GM19397 (cell line): ENCODE measurements around the gene CPT1A.

Source experiments
- ATAC-seq: cut with Tn5 transposase; IDR thresholded peaks from one replicate; pipeline ENCODE4 v1.9.1; 2021; ENCODE audit warnings: mild to moderate bottlenecking, moderate library complexity; ENCODE audit not compliant: unreplicated experiment

CPT1A gene

DNA sequence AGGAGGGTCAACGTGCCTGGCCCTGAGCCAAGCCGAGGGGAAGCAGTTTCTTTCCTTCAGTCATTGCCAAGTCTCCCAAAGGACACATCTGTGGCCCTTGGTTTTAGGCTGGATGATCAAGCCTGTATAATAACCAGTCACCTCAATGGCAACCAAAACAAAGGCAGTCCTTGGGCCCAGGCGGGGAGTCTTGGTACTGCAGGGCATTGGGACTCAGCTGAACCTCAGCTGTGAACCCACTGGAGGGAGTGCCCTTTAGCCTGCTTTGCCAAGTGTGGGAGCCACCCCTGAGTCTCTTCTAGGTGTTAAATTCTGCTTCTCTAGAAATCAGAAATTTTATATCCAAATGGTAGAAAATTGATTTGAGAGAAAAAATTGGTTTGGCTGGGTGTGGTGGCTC is 36.9 kb downstream of the CPT1A start:
- no peak for ATAC-seq

DNA sequence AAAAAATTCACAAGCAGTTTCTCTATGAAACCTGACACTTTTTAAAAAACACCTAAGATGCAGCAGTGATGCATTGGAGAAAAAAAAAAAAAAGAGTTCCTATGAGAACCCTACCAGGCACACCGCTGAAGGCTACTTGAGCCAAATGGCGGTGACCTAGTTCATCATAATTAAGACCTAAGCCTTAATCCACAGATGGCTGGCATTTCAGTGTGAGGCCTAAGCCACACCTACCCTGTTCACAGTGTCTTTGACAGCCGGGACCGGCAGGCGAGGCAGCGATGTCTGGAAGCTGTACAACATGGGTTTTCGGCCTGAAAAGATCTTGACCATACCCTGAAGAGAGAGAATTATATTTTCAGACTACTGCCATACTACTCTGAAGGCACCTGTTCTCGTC is 38.0 kb downstream of the CPT1A start:
- ATAC-seq, result no peak

DNA sequence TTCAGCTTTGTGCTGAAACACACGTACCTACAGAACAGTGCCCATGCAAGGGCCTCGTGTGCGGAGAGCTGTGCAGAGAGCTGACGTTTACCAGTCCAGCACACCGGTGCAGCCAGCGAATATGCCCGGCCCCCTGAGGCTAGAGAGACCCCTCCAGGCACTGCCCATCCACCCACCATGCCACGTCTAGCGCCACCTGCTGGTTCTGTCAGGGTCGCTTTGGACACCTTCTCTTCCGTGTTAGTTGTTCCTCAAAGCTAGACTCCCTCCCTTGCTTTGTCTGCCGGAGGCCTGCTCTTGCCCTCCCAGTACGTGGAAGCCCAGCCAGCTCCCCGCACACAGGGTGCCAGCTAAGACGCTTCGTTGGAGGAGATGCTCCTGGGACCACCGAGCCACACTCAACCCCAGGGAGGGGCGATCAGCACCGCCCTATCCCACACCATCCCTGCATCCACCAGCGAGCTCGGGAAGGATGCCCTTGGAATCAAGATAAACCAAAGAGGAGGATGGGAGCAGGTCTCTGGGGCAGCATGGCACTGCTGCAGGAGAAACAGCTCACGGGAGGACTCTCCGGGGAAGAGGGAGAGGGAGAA is 43.4 kb downstream of the CPT1A start:
- ATAC-seq, result no peak

DNA sequence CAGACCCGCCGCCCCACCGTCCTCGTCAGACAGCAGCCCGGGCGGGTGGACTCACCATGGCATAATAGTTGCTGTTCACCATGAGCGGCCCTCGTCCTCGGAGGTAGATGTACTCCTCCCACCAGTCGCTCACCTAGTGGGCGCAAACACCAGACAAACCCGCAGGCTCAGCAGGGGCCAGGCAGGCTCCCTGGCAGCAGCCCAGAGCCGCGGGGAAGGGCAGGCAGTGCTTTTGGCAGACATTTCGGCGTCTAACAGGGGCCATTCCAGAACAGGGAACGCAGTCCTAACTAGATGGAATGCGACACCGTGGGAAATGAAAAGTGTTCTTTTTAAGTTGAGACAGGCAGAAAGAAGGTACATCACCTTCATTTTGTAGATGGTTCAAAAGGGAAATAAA is 44.9 kb downstream of the CPT1A start:
- ATAC-seq, result no peak

DNA sequence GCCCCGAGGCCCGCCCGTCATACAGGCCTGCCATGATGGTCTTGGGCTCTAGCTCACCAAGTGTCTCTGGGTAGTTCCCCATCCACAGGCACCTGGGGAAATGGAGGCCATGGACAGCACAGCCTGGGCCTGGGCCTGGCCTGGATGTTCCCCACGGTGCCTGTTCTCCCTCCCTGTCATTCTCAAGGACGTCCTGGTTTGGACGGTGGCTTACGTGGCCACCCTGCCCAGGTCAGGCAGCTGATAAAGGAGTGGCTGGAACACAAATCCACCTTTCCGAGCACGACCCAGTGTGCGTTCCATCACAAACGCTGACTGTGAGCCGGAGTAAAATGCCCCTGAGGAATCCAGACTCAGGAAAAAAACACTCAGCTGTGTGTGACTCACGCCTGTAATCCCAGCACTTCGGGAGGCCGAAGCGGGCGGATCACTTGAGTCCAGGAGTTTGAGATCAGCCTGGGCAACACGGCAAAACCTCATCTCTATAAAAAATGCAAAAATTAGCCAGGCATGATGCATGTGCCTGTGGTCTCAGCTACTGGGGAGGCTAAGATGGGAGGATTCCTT is 49.2 kb downstream of the CPT1A start:
- no peak for ATAC-seq

DNA sequence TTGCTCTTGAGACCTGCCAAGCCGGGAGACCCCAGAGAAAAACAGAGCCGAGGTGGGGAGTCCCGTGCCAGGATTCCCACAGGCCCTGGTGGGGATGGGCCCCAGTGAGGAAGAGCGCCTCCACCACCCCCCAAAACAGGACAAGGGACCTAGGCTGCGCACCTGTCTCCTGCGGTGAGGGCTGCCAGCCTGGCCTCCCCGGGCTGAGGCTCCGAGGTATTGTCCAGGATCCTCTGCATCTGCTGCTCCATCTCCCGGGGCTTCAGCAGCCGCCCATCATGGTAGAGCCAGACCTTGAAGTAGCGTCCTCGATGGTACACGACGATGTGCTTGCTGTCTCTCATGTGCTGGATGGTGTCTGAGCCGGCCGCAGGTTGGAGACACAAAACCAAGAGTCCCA is 57.1 kb downstream of the CPT1A start:
- ATAC-seq, result no peak

DNA sequence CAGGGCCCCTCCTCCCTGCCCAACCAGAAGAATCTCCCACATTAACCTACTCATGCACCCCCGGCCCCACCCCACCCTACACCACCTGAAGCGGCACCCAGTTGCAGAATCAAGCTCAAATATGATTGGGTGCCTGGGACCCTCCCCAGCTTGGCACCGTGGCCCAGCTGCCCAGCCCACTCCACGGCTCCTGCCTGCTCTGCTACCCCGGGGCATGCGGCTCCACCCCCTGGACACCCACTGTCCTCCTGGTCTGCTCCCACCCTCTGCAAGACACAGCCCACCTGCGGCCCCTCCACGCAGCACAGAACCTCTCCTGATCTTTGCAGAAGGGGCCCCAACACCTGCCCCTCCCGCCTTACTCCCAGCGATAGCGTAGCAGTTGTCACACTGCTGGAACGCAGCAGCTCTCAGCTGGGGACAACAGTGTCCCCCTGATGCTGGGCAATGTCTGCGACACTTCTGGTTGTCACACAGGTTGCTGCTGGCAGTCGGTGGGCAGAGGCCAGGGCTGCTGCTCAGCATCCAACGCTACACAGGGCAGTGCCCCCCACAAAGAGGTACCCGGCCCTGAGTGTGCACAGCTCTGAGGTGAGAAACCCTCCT is 58.4 kb downstream of the CPT1A start:
- no peak for ATAC-seq

DNA sequence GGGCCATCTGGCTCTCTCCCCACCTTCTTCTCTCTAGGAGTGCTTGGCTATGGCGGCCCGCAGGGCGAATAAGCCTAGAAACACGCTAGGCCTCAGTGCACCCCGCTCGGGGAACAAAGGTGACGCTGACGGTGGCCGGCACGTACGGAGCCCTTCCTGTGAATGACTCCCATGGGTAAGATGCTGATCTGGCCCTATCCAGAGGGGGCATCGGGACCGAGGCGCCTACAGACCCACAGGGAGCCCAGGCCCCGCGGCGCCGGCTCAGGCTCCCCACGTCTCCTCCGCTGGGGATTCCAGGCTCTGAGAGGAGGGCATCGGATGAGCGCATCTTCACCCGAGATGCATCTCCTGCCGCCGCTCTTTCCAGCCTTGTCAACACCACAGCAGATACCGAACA is 59.0 kb downstream of the CPT1A start:
- ATAC-seq, result no peak

- ATAC-seq, result no peak
These were observed 60.9 kb downstream of the CPT1A start for GRCh38 chr11:68780829-68781228.

- no peak for ATAC-seq
These were observed 63.5 kb downstream of the CPT1A start for GRCh38 chr11:68778205-68778604.

DNA sequence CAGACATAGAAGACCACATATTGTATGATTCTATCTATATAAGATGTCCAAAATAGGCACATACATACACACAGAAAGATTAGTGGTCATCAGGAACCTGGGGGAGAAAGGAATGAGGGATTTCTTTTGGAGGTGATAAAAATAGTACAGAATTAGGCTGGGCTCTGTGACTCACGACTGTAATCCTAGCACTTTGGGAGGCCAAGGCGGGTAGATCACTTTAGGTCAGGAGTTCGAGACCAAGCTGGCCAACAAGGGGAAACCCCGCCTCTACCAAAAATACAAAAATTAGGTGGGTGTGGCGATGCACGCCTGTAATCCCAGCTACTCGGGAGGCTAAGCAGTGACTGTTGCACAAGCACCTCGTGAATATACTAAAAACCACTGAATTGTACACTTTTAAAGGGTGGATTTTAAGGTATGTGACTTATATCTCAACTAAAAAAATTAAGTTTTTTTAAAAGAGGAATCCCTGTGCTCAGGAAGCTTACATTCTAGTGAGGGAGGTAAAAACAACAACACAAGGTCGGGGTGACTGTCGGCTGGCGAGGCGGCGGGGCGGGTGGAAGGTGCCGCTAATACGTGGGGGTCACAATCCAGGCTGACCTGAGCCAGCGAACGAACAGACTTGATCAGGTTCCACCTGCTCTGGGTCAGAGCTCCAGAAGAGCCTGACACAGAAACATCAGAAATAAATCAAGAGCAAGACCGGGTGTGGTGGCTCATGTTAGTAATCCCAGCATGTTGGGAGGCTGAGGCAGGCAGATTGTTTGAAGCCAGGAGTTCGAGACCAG is 65.1 kb downstream of the CPT1A start:
- no peak for ATAC-seq

DNA sequence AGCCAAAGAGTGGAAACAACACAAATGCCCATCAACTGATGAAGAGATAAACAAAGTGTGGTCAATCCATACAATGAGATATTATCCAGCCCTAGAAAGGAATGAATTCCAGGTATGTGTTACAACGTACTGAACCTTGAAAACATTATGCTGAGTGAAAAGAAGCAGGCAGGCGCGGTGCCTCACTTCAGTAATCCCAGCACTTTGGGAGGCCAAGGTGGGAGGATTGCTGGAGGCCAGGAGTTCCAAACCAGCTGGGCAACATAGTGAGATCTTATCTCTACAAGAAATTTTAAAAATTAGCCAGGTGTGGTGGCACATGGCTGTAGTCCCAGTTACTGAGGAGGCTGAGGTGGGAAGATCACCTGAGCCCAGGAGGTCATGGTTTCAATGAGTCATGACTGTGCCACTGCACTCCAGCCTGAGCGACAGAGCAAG is 65.7 kb downstream of the CPT1A start:
- no peak for ATAC-seq

GRCh38 chr11:68774194-68774585 is 67.5 kb downstream of the CPT1A start:
- no peak for ATAC-seq

DNA sequence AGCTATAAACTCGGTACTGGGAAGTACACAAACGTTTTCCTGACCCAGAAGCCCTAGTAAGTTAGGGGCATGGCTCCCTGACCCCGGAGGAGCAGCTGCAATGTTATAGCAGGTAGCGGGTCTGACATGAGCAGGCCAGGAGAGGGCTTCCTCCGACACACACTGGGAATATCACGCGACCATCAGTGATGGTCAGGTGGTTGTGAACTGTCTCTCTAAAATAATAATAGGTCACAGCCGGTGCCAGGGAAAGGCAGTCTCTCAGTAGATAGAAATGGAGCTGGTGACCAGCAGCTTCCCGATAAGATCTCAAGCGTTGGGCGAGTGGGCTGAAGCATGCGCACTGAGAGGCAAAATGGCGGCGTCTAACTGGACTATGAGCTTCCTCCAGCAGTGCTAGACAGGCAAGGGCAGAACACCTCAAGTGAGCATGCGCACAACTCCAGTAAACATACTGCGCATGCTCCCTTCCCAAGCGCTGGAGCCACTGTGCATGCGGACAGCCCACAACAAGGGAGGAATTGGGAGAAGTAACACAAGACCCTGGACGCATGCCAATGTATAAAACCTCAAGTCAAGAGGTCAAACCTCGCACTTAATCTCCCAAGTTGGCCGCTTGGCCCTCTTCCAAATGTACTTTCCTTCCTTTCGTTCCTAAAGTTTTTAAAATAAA is 68.1 kb downstream of the CPT1A start:
- no peak for ATAC-seq

DNA sequence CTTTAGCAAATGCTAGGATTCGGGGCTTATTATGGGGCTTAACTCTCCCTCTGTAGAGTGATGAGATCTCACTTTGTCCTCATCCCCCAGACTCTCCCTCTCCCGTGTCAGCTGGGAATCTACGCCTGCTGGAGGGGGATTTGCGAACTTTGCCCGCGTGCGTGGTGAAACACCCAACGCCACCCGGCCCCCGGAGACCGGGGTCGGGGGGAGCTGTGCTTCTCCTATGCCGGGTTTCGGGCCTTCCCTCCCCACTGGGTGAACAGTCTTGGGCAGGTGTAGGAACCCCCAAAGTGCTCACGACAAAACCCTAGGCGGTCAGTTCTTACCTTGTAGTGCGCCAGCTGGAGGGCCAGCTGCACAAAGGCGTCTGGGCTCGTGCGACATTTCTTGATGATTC is 68.8 kb downstream of the CPT1A start:
- no peak for ATAC-seq

- ATAC-seq, result no peak
These were observed 70.9 kb downstream of the CPT1A start for GRCh38 chr11:68770781-68771180.

GRCh38 chr11:68767672-68768071 is 74.0 kb downstream of the CPT1A start:
- no peak for ATAC-seq

GRCh38 chr11:68766786-68767185 is 74.9 kb downstream of the CPT1A start:
- ATAC-seq, result no peak

DNA sequence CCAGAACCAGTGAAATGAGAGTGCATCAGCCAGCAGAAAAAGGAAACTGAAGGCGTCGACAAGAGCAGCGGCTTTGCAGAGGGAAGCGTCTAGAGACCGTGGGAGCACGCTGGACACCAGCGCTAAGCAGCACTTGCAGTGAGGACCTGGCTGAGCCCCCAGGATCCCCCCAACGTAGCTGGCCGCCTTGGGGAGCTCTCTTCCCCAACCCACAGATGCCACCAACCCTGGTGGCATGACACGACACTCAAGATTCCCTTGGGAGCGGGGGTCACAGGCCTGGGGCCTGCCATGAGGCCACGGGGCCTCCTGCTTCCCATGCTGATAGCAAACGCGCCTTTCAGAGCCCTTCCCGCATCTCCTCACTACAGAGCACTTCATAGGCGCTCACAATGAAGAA is 77.0 kb downstream of the CPT1A start:
- ATAC-seq, result no peak

GRCh38 chr11:68763926-68764657 is 77.6 kb downstream of the CPT1A start:
- no peak for ATAC-seq
